GM10266 (cell line): ENCODE measurements around the gene NNMT.
A peak's percentile ranks its signal among the peaks of the same experiment; 100 is the strongest.

Experiments used
- DNase-seq: peaks from one replicate; pipeline ENCODE4 v3.0.0; 2012; ENCODE audit errors: extremely low spot score
- CTCF ChIP-seq: IDR thresholded peaks from 2 replicates; pipeline ENCODE4 v1.5.1; 2012; ENCODE audit warnings: mild to moderate bottlenecking, low read depth; ENCODE audit not compliant: control insufficient read depth, insufficient read depth; ENCODE audit errors: missing control alignments

NNMT gene

GRCh38 chr11:114309517-114309916, 13.3 kb downstream of the NNMT start:
- no peak for DNase-seq
- no peak for TF ChIP-seq CTCF

- no peak for DNase-seq
- TF ChIP-seq CTCF, result no peak
These were observed 13.9 kb downstream of the NNMT start for GRCh38 chr11:114310095-114310494.

GRCh38 chr11:114311946-114312345, 15.7 kb downstream of the NNMT start:
- no peak for TF ChIP-seq CTCF
- no peak for DNase-seq

- no peak for TF ChIP-seq CTCF
- DNase-seq, result no peak
These were observed 17.9 kb downstream of the NNMT start for GRCh38 chr11:114314096-114314495.

- DNase-seq, result no peak
- no peak for TF ChIP-seq CTCF
These were observed 19.7 kb downstream of the NNMT start for GRCh38 chr11:114315749-114316368.

- no peak for DNase-seq
- TF ChIP-seq CTCF, result no peak
These were observed 21.0 kb downstream of the NNMT start for GRCh38 chr11:114316980-114317786.

GRCh38 chr11:114317787-114318137, 21.6 kb downstream of the NNMT start:
- peak; percentile 24 for TF ChIP-seq CTCF
- DNase-seq, result no peak
